OCI-LY7 (cell line): ENCODE measurements around the gene TMEM89. TPM values are rescaled to one million over a fixed set of nuclear protein-coding genes. Genes with fewer than 3 reads are reported as not detected.
A peak's percentile ranks its signal among the peaks of the same experiment; 100 is the strongest.

Experiments used
- BruUV-seq: library from RNA; stranded (reverse); fragments of 400-500 nt; replicated peaks from 2 replicates; lab custom pipeline; 2021; lab: Mats Ljungman, UMichigan
- CTCF ChIA-PET: fragments of 300-600 bp; sonication (Branson Sonifier 250); formaldehyde crosslinking; loops from one replicate; lab custom pipeline; 2022; ENCODE audit warnings: antibody characterized with exemption; ENCODE audit not compliant: unreplicated experiment; lab: Charles Lee
- POLR2A ChIA-PET: fragments of 300-600 bp; sonication (Branson Sonifier 250); formaldehyde crosslinking; loops from one replicate; lab custom pipeline; 2022; ENCODE audit warnings: antibody characterized with exemption; lab: Charles Lee
- DNase-seq: peaks from one replicate; pipeline ENCODE4 v3.0.0-alpha.2; 2015; ENCODE audit warnings: low spot score
- H2AFZ ChIP-seq: fragments of 200-600 bp; sonication (generic), shearing (Covaris generic); 2 replicates; pipeline ENCODE4 v1.6.1; 2014; ENCODE audit warnings: mild to moderate bottlenecking, antibody characterized with exemption, low read length, moderate library complexity
- H3K27ac ChIP-seq: fragments of 200-600 bp; sonication (generic); 2 replicates; pipeline ENCODE4 v1.5.1; 2014; ENCODE audit warnings: mixed run types, low read depth, mild to moderate bottlenecking, moderate library complexity, low read length, inconsistent platforms; ENCODE audit not compliant: poor library complexity, severe bottlenecking
- H3K36me3 ChIP-seq: fragments of 200-600 bp; sonication (generic); 2 replicates; pipeline ENCODE4 v1.6.1; 2014; ENCODE audit warnings: mild to moderate bottlenecking, antibody characterized with exemption, low read length, moderate library complexity, mixed read lengths; ENCODE audit not compliant: insufficient read depth
- H3K4me1 ChIP-seq: fragments of 200-600 bp; sonication (generic); 2 replicates; pipeline ENCODE4 v1.5.1; 2014; ENCODE audit warnings: mild to moderate bottlenecking, low read length; ENCODE audit not compliant: insufficient read depth, poor library complexity, severe bottlenecking
- H3K4me2 ChIP-seq: fragments of 200-600 bp; sonication (generic); 2 replicates; pipeline ENCODE4 v1.6.1; 2014; ENCODE audit warnings: mild to moderate bottlenecking, low read length
- H3K4me3 ChIP-seq: fragments of 200-600 bp; sonication (generic); 2 replicates; pipeline ENCODE4 v1.5.1; 2014; ENCODE audit warnings: mild to moderate bottlenecking, low read depth, low read length; ENCODE audit not compliant: poor library complexity, severe bottlenecking
- H3K79me2 ChIP-seq: fragments of 200-600 bp; sonication (generic); 2 replicates; pipeline ENCODE4 v1.6.1; 2016; ENCODE audit warnings: low read depth, mild to moderate bottlenecking, low read length, moderate library complexity, mixed read lengths; ENCODE audit not compliant: insufficient read depth
- H3K9me2 ChIP-seq: fragments of 200-600 bp; sonication (generic); 2 replicates; pipeline ENCODE4 v1.6.1; 2016; ENCODE audit warnings: mild to moderate bottlenecking, low read length, mixed read lengths; ENCODE audit not compliant: insufficient read depth
- H3K9me3 ChIP-seq: fragments of 200-600 bp; sonication (generic); 2 replicates; pipeline ENCODE4 v1.6.1; 2014; ENCODE audit warnings: mild to moderate bottlenecking, mixed run types, low read length, mixed read lengths
- H4K20me1 ChIP-seq: fragments of 200-600 bp; sonication (generic); 2 replicates; pipeline ENCODE4 v1.6.1; 2014; ENCODE audit warnings: mild to moderate bottlenecking, antibody characterized with exemption, low read length, moderate library complexity, mixed read lengths; ENCODE audit not compliant: insufficient read depth
- CTCF ChIP-seq: fragments of 200-600 bp; sonication (generic); conservative IDR thresholded peaks from 2 replicates; pipeline ENCODE4 v1.5.1; 2014; ENCODE audit warnings: mild to moderate bottlenecking, antibody characterized with exemption, low read length, moderate library complexity, mixed read lengths
- EZH2phosphoT487 ChIP-seq: fragments of 200-600 bp; sonication (generic); IDR thresholded peaks from 2 replicates; pipeline ENCODE4 v1.6.1; 2018; ENCODE audit warnings: low read depth, borderline replicate concordance, mild to moderate bottlenecking, mixed run types, antibody characterized with exemption, low read length, moderate library complexity, mixed read lengths
- intact Hi-C: fragments of 100-400 bp; cut with micrococcal nuclease; formaldehyde crosslinking; loops from one replicate; pipeline ENCODE4 v1.10.0; 2022; ENCODE audit not compliant: unreplicated experiment
- total RNA-seq, 2 experiments: library from RNA; depleted of rRNA in 1 of 2; stranded (reverse); fragments of >200 nt in 1 of 2; shearing (Covaris generic) in 1 of 2; gene quantifications; 2 replicates each; pipeline ENCODE4 v1.2.3, GENCODE V29; 2014 to 2022

The TMEM89 gene
- total RNA-seq, 2 experiments from 2014 or later: 1.6 TPM; not detected in 1

- H3K4me3 ChIP-seq: peak overlapping the region; percentile 80
- H2AFZ ChIP-seq: no peak overlapping the region
- no peaks in the 10 kb centered on the region for H3K79me2 ChIP-seq
- H3K4me2 ChIP-seq: peak overlapping the region; percentile 93
- no peak for DNase-seq
- POLR2A ChIA-PET: interaction anchor here (1.0 to 1.2 kb wide), 3 partner anchors 19 to 105 kb away, joined by 3 to 4 read pairs (median 3); partner anchors contain the start of genes IP6K2 and PFKFB4
- TF ChIP-seq EZH2phosphoT487 (no peak), CTCF (no peak)
- no peaks in the 10 kb centered on the region for H4K20me1 ChIP-seq
- intact Hi-C loops: loop anchor here (2.0 to 5.0 kb wide), 3 partner anchors 23 to 100 kb away; partner anchors contain the start of genes NCKIPSD, UCN2 and UQCRC1
- no peaks in the 10 kb centered on the region for H3K4me1 ChIP-seq
- no peaks in the 10 kb centered on the region for H3K9me3 ChIP-seq
- H3K27ac ChIP-seq: no peak overlapping the region
- CTCF ChIA-PET: interaction anchor here (1.8 kb wide), 1 partner anchor 27 kb away, joined by 10 read pairs; the partner anchor contains the start of gene SLC26A6
- no TSS peak for BruUV-seq
- no peaks in the 10 kb centered on the region for H3K9me2 ChIP-seq
- H3K36me3 ChIP-seq: no peaks in the 10 kb centered on the region
Observed at GRCh38 chr3:48662145-48662752, 40.7 kb upstream of the TMEM89 start.

GRCh38 chr3:48661501-48662144, 40.1 kb upstream of the TMEM89 start:
- POLR2A ChIA-PET: no interaction called here
- intact Hi-C loops: loop anchor here (2.0 to 5.0 kb wide), 3 partner anchors 23 to 99 kb away; partner anchors contain the start of genes NCKIPSD, UCN2 and UQCRC1
- Histone ChIP-seq H2AFZ (no peak overlapping the region), H4K20me1 (no peaks in the 10 kb centered on the region), H3K9me3 (no peaks in the 10 kb centered on the region), H3K27ac (no peak overlapping the region), H3K9me2 (no peaks in the 10 kb centered on the region), H3K4me3 (peak overlapping the region; percentile 65), H3K4me2 (peak overlapping the region; percentile 93), H3K36me3 (no peaks in the 10 kb centered on the region), H3K79me2 (no peaks in the 10 kb centered on the region), H3K4me1 (peaks cover under 1% of the 10 kb centered on the region)
- CTCF ChIA-PET: no interaction called here
- DNase-seq: peak; percentile 78
- TF ChIP-seq CTCF (no peak), EZH2phosphoT487 (no peak)
- BruUV-seq: no TSS peak
